ENCODE data around the gene ABCA12.

- TF ChIP-seq CTCF (conservative IDR thresholded peaks at IDR 0.05 in 1 of 2, IDR thresholded peaks at IDR 0.05 in 1 of 2; ENCODE audit: low read depth in 1 of 2, low read length in 2 of 2) (no peak), EZH2 (IDR thresholded peaks at IDR 0.05; ENCODE audit: low read length, missing control alignments) (no peak)
Measured at GRCh38 chr2:215178121-215178520, 39.7 kb upstream of the ABCA12 start.
